Stomach (tissue), 4 donors: Measurements from ENCODE around the gene CAPN15.

ENCODE experiments used
- EP300 ChIP-seq: sonication (generic); formaldehyde crosslinking; IDR thresholded peaks from one replicate; pipeline ENCODE4 v1.6.1; 2017; ENCODE audit warnings: antibody characterized with exemption
- POLR2A ChIP-seq, 4 donors: fragments of 450-650 bp; IDR thresholded peaks; one replicate each; pipeline ENCODE4 v1.6.1; 2016; ENCODE audit warnings: antibody characterized with exemption in 4 of 4, control low read depth in 2 of 4, mild to moderate bottlenecking in 1 of 4, moderate library complexity in 1 of 4
- POLR2AphosphoS5 ChIP-seq, 3 donors: sonication (generic); formaldehyde crosslinking; IDR thresholded peaks; one replicate each; pipeline ENCODE4 v1.6.1; 2016; ENCODE audit warnings: antibody characterized with exemption in 3 of 3
- TF ChIP-seq, protein P1 (sequence below), 7 experiments: fragments of 450-650 bp in 4 of 7; fragments of 200-600 bp in 3 of 7; sonication (generic) in 3 of 7; IDR thresholded peaks; one replicate each; pipeline ENCODE4 v1.5.1; 2016 to 2019; ENCODE audit warnings: antibody characterized with exemption in 7 of 7, control low read depth in 2 of 7, mild to moderate bottlenecking in 1 of 7

DNA sequence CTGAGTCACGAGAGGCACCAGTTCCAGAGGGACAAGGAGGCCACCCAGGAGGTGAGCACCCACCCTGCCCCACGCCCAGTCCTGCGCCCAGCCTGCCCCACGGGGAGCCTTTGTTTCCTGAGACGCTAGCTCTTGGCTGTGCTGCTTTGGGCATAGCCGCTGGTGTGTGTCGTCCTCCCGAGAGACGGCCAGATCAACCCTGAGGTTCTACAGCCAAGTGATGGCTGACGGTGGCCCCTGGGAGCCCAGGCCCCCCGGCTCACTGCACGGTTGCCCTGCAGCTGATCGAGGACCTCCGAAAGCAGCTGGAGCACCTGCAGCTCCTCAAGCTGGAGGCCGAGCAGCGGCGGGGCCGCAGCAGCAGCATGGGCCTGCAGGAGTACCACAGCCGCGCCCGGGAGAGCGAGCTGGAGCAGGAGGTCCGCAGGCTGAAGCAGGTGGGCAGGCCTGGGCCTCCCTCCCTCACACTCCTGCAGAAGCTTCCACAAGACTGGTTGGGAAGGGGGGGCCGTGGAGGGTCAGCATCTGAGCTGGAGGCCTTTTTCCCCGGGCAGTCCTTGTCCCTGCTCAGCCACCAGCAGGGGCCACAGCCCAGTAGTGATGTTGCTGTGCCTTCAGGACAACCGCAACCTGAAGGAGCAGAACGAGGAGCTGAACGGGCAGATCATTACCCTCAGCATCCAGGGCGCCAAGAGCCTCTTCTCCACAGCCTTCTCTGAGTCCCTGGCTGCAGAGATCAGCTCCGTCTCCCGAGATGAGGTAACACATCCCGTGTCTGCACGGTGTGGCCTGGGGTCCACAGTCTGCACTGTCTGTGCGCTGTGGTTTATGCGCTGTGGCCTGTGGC is 7.4 kb upstream of the CAPN15 start:
- TF ChIP-seq, protein P1, sequence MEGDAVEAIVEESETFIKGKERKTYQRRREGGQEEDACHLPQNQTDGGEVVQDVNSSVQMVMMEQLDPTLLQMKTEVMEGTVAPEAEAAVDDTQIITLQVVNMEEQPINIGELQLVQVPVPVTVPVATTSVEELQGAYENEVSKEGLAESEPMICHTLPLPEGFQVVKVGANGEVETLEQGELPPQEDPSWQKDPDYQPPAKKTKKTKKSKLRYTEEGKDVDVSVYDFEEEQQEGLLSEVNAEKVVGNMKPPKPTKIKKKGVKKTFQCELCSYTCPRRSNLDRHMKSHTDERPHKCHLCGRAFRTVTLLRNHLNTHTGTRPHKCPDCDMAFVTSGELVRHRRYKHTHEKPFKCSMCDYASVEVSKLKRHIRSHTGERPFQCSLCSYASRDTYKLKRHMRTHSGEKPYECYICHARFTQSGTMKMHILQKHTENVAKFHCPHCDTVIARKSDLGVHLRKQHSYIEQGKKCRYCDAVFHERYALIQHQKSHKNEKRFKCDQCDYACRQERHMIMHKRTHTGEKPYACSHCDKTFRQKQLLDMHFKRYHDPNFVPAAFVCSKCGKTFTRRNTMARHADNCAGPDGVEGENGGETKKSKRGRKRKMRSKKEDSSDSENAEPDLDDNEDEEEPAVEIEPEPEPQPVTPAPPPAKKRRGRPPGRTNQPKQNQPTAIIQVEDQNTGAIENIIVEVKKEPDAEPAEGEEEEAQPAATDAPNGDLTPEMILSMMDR (IDR thresholded peaks at IDR 0.05), result no peak
- TF ChIP-seq EP300 (no peak), POLR2AphosphoS5 (IDR thresholded peaks at IDR 0.05) (no peak), POLR2A (IDR thresholded peaks at IDR 0.05) (no peak)
